IMR-90 (cell line): ENCODE measurements around the gene TAPBP. TPM values are rescaled to one million over a fixed set of nuclear protein-coding genes. Genes with fewer than 3 reads are reported as not detected.

ENCODE experiments used
- ATAC-seq: fragments of 200-7000 bp; cut with Tn5 transposase; 2 replicates; pipeline ENCODE4 v1.9.1; 2020; ENCODE audit warnings: low read depth, mild to moderate bottlenecking, moderate library complexity
- BruUV-seq: library from RNA; stranded (reverse); fragments of 400-500 nt; replicated peaks from 2 replicates; lab custom pipeline; 2021; lab: Mats Ljungman, UMichigan
- CTCF ChIA-PET: fragments of 300-600 bp; formaldehyde crosslinking; extraction: SDS; loops from one replicate; lab custom pipeline; 2021; ENCODE audit warnings: antibody characterized with exemption; lab: Yijun Ruan, JAX
- POLR2A ChIA-PET: fragments of 300-600 bp; sonication (Branson Sonifier 250); formaldehyde crosslinking; loops from one replicate; lab custom pipeline; 2022; ENCODE audit warnings: antibody characterized with exemption; ENCODE audit not compliant: unreplicated experiment; lab: Charles Lee
- DNase-seq: peaks from one replicate; pipeline ENCODE4 v3.0.0; 2013
- H2AFZ ChIP-seq: replicated peaks from 2 replicates; pipeline ENCODE3; 2013; ENCODE audit warnings: low read length, mild to moderate bottlenecking; ENCODE audit not compliant: poor library complexity
- H2AK5ac ChIP-seq: 2 replicates; pipeline ENCODE4 v1.6.1; 2013; ENCODE audit warnings: low read depth, low read length, inconsistent platforms
- H2AK9ac ChIP-seq: replicated peaks from 2 replicates; pipeline ENCODE3; 2013; ENCODE audit warnings: mild to moderate bottlenecking, low read depth, low read length, moderate library complexity; ENCODE audit not compliant: poor library complexity
- H2BK120ac ChIP-seq: 2 replicates; pipeline ENCODE4 v1.6.1; 2013; ENCODE audit warnings: low read depth, low read length, inconsistent platforms
- H2BK15ac ChIP-seq: 3 replicates; pipeline ENCODE4 v1.6.1; 2013; ENCODE audit warnings: low read depth, low read length, inconsistent platforms
- H2BK20ac ChIP-seq: 2 replicates; pipeline ENCODE4 v1.6.1; 2013; ENCODE audit warnings: low read depth, mild to moderate bottlenecking, inconsistent platforms, low read length, moderate library complexity
- H2BK5ac ChIP-seq: 2 replicates; pipeline ENCODE4 v1.6.1; 2013; ENCODE audit warnings: mild to moderate bottlenecking, low read depth, low read length, inconsistent platforms; ENCODE audit not compliant: poor library complexity, severe bottlenecking
- H3K14ac ChIP-seq: replicated peaks from 2 replicates; pipeline ENCODE4 v1.6.1; 2013; ENCODE audit warnings: low read depth, low read length, inconsistent platforms
- H3K18ac ChIP-seq: 2 replicates; pipeline ENCODE4 v1.6.1; 2013; ENCODE audit warnings: low read depth, low read length, control low read depth
- H3K23ac ChIP-seq: 2 replicates; pipeline ENCODE4 v1.6.1; 2013; ENCODE audit warnings: low read depth, low read length, inconsistent platforms
- H3K27ac ChIP-seq: 2 replicates; pipeline ENCODE4 v1.5.1; 2013; ENCODE audit warnings: mild to moderate bottlenecking, control low read depth, low read length; ENCODE audit not compliant: insufficient read depth
- H3K27me3 ChIP-seq: 2 replicates; pipeline ENCODE4 v1.6.1; 2013; ENCODE audit warnings: low read length; ENCODE audit not compliant: control insufficient read depth, insufficient read depth
- H3K36me3 ChIP-seq: 2 replicates; pipeline ENCODE4 v1.6.1; 2013; ENCODE audit warnings: low read length, mixed read lengths; ENCODE audit not compliant: control insufficient read depth, insufficient read depth
- H3K4ac ChIP-seq: 2 replicates; pipeline ENCODE4 v1.6.1; 2013; ENCODE audit warnings: low read depth, low read length, inconsistent platforms
- H3K4me1 ChIP-seq: 2 replicates; pipeline ENCODE4 v1.6.1; 2013; ENCODE audit warnings: low read length, mixed read lengths; ENCODE audit not compliant: control insufficient read depth, insufficient read depth
- H3K4me2 ChIP-seq: 2 replicates; pipeline ENCODE4 v1.6.1; 2013; ENCODE audit warnings: low read depth, mild to moderate bottlenecking, control low read depth, low read length, moderate library complexity
- H3K4me3 ChIP-seq: 2 replicates; pipeline ENCODE4 v1.5.1; 2013; ENCODE audit warnings: low read depth, mild to moderate bottlenecking, control low read depth, low read length, moderate library complexity; ENCODE audit not compliant: insufficient read depth
- H3K56ac ChIP-seq: 2 replicates; pipeline ENCODE4 v1.6.1; 2013; ENCODE audit warnings: low read length, inconsistent platforms; ENCODE audit not compliant: insufficient read depth; ENCODE audit errors: extremely low read depth
- H3K79me1 ChIP-seq, 2 experiments: 2 replicates each; pipeline ENCODE4 v1.6.1; 2013; ENCODE audit warnings: low read length in 2 of 2, inconsistent platforms in 1 of 2, low read depth in 1 of 2
- H3K9ac ChIP-seq: 2 replicates; pipeline ENCODE4 v1.6.1; 2013; ENCODE audit warnings: low read depth, low read length, control low read depth
- H3K9me1 ChIP-seq: 2 replicates; pipeline ENCODE4 v1.6.1; 2013; ENCODE audit warnings: low read length, inconsistent platforms; ENCODE audit not compliant: insufficient read depth
- H3K9me3 ChIP-seq: 2 replicates; pipeline ENCODE4 v1.6.1; 2013; ENCODE audit warnings: low read length; ENCODE audit not compliant: control insufficient read depth, insufficient read depth
- H4K20me1 ChIP-seq: 2 replicates; pipeline ENCODE4 v1.6.1; 2013; ENCODE audit warnings: low read length, inconsistent platforms; ENCODE audit not compliant: insufficient read depth
- H4K5ac ChIP-seq: 2 replicates; pipeline ENCODE4 v1.6.1; 2013; ENCODE audit warnings: mild to moderate bottlenecking, low read depth, low read length, control low read depth
- H4K8ac ChIP-seq, 2 experiments: 2 replicates each; pipeline ENCODE4 v1.6.1; 2013; ENCODE audit warnings: low read depth in 2 of 2, low read length in 2 of 2, control low read depth in 1 of 2, inconsistent platforms in 1 of 2
- H4K91ac ChIP-seq: 2 replicates; pipeline ENCODE4 v1.6.1; 2013; ENCODE audit warnings: low read depth, low read length, inconsistent platforms; ENCODE audit not compliant: insufficient read depth
- BHLHE40 ChIP-seq: fragments of 150-350 bp; IDR thresholded peaks from 2 replicates; pipeline ENCODE4 v1.6.1; 2016; ENCODE audit warnings: mild to moderate bottlenecking, low read depth, low read length
- CEBPB ChIP-seq: IDR thresholded peaks from 2 replicates; pipeline ENCODE4 v1.6.1; 2012; ENCODE audit warnings: low read depth, low read length, improper control_type of control experiment
- CHD1 ChIP-seq: IDR thresholded peaks from 2 replicates; pipeline ENCODE4 v1.6.1; 2012; ENCODE audit warnings: low read depth, low read length, improper control_type of control experiment
- FOS ChIP-seq: fragments of 150-350 bp; IDR thresholded peaks from 2 replicates; pipeline ENCODE4 v1.6.1; 2016; ENCODE audit warnings: low read depth, low read length
- MAFK ChIP-seq: IDR thresholded peaks from 2 replicates; pipeline ENCODE4 v1.6.1; 2012; ENCODE audit warnings: low read depth, low read length, improper control_type of control experiment
- MAZ ChIP-seq: IDR thresholded peaks from 2 replicates; pipeline ENCODE4 v1.6.1; 2012; ENCODE audit warnings: low read depth, mild to moderate bottlenecking, low read length, improper control_type of control experiment, moderate library complexity, borderline replicate concordance
- MXI1 ChIP-seq: IDR thresholded peaks from 2 replicates; pipeline ENCODE4 v1.6.1; 2012; ENCODE audit warnings: low read depth, mild to moderate bottlenecking, low read length, moderate library complexity, borderline replicate concordance
- NFE2L2 ChIP-seq: fragments of 150-350 bp; IDR thresholded peaks from 2 replicates; pipeline ENCODE4 v1.6.1; 2016; ENCODE audit warnings: low read depth, mild to moderate bottlenecking, low read length
- POLR2A ChIP-seq: IDR thresholded peaks from 2 replicates; pipeline ENCODE4 v1.6.1; 2012; ENCODE audit warnings: mild to moderate bottlenecking, low read depth, low read length
- RAD21 ChIP-seq: IDR thresholded peaks from 2 replicates; pipeline ENCODE4 v1.6.1; 2012; ENCODE audit warnings: low read length, improper control_type of control experiment
- RCOR1 ChIP-seq: IDR thresholded peaks from 2 replicates; pipeline ENCODE4 v1.6.1; 2012; ENCODE audit warnings: mild to moderate bottlenecking, low read length, improper control_type of control experiment; ENCODE audit not compliant: insufficient replicate concordance
- RFX5 ChIP-seq: IDR thresholded peaks from 2 replicates; pipeline ENCODE4 v1.8.0; 2012; ENCODE audit warnings: low read depth, mild to moderate bottlenecking, low read length, moderate library complexity
- SMC3 ChIP-seq: fragments of 150-350 bp; IDR thresholded peaks from 2 replicates; pipeline ENCODE4 v1.6.1; 2016; ENCODE audit warnings: low read depth, mild to moderate bottlenecking, antibody characterized with exemption, low read length, moderate library complexity
- WGBS, 2 experiments: methylation state at CpG; one replicate each; pipeline versions ENCODE4 v1.1.5 to v1.1.7; 2013; ENCODE audit warnings: missing lambda C conversion rate in 2 of 2; ENCODE audit not compliant: insufficient read length in 1 of 2; ENCODE audit errors: extremely low coverage in 2 of 2; 5-methylcytosine and 5-hydroxymethylcytosine counted together
- dilution Hi-C: fragments of 300-500 bp; cut with HindIII; formaldehyde crosslinking; loops from one replicate; pipeline ENCODE4 v1.14.3; 2018; ENCODE audit warnings: low sequenced_read_pairs; ENCODE audit not compliant: unreplicated experiment
- in situ Hi-C: fragments of 300-500 bp; cut with MboI; formaldehyde crosslinking; loops from 3 replicates; pipeline ENCODE4 v1.14.3; 2019; ENCODE audit warnings: low sequenced_read_pairs, inconsistent platforms, mixed read lengths
- intact Hi-C: fragments of 100-400 bp; cut with micrococcal nuclease; formaldehyde crosslinking; loops from 2 replicates; pipeline ENCODE4 v1.10.0; 2022
- polyA plus RNA-seq, 3 experiments: library from polyadenylated mRNA; depleted of rRNA; stranded (reverse); fragments of >200 nt; gene quantifications; 2 replicates each; pipeline ENCODE4 v1.2.3, GENCODE V29; 2012; ENCODE audit warnings: low replicate concordance in 1 of 3
- total RNA-seq: library from RNA; depleted of rRNA; stranded (reverse); fragments of >200 nt; gene quantifications from 2 replicates; pipeline ENCODE4 v1.2.3, GENCODE V29; 2012
- TF ChIP-seq, protein P1 (sequence below): fragments of 150-350 bp; IDR thresholded peaks from 2 replicates; pipeline ENCODE4 v1.6.1; 2017; ENCODE audit warnings: mild to moderate bottlenecking, antibody characterized with exemption, low read length, low read depth
- TF ChIP-seq, protein P2 (sequence below): fragments of 150-350 bp; IDR thresholded peaks from 2 replicates; pipeline ENCODE4 v1.6.1; 2016; ENCODE audit warnings: low read depth, mild to moderate bottlenecking, low read length, moderate library complexity, borderline replicate concordance
- TF ChIP-seq, protein P3 (sequence below): conservative IDR thresholded peaks from 2 replicates; pipeline ENCODE4 v1.5.1; 2012; ENCODE audit warnings: mild to moderate bottlenecking, low read depth, low read length, improper control_type of control experiment

Gene TAPBP
- total and polyA plus RNA-seq, 2 of the 4 experiments (the other 2 are of a cell fraction), result 13.1 to 63.3 TPM

DNA sequence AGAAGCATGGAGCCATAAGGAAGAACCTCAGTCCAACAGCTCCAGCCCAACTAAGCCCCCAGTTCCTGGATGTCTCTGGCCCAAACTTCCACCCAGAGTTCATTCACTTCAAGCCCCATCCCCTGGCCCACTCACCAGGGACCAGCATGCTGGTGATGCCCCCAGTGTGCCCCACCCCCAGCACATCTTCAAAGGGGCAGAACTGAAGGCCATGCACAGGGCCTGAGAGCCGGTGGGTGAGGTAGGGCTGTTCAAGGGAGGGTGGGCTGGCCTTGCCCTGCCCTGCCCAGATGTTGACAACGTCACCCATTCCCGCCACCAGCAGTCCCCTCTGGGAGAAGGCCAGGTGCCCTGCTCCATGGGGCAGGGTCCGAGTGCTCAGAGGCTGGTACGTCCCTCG, 33.3 kb downstream of the TAPBP start:
- Histone ChIP-seq H3K4me1 (peaks cover 6% of the 10 kb centered on the region), H2AK5ac (no peak overlapping the region), H3K4ac (no peak overlapping the region), H3K4me3 (no peak overlapping the region), H3K14ac (no peak overlapping the region), H2AFZ (no peak overlapping the region), H4K20me1 (peaks cover 44% of the 10 kb centered on the region), H3K27ac (no peak overlapping the region), H3K4me2 (no peak overlapping the region), H3K9ac (no peak overlapping the region), H3K56ac (no peak overlapping the region), H3K18ac (no peak overlapping the region), H4K8ac (no peak overlapping the region), H3K9me3 (no peaks in the 10 kb centered on the region), H3K79me1 (peaks cover 13 to 32% of the 10 kb centered on the region in 2 experiments; a peak in 3 of 4 replicates), H2AK9ac (no peak overlapping the region), H3K23ac (no peak overlapping the region), H4K5ac (no peak overlapping the region), H2BK20ac (no peak overlapping the region), H3K36me3 (peaks cover 58% of the 10 kb centered on the region), H2BK15ac (no peak overlapping the region), H3K9me1 (no peaks in the 10 kb centered on the region), H2BK5ac (no peak overlapping the region), H4K91ac (no peak overlapping the region), H2BK120ac (no peak overlapping the region), H3K27me3 (no peaks in the 10 kb centered on the region)
- ChIA-PET POLR2A (interaction anchor here (0.6 kb wide), 1 partner anchor 9 kb away, joined by 3 read pairs; the partner anchor contains the start of genes RPS18 and VPS52), CTCF (interaction anchor here (0.6 kb wide), 1 partner anchor 75 kb away, joined by 5 read pairs; no protein-coding TSS in a partner anchor)
- ATAC-seq (no peak), DNase-seq (no peak)
- no TSS peak for BruUV-seq
- 96% methylated on average over 4 of the region's 6 CpGs; no CpG with 5 or more reads in 1 of the 2 experiments for WGBS, 2 experiments
- TF ChIP-seq RCOR1 (no peak), CEBPB (no peak), RAD21 (no peak), RFX5 (no peak), POLR2A (no peak), MAFK (no peak), BHLHE40 (no peak), MAZ (no peak), MXI1 (no peak), NFE2L2 (no peak), CHD1 (no peak), FOS (no peak), SMC3 (no peak)
- TF ChIP-seq, protein P1, sequence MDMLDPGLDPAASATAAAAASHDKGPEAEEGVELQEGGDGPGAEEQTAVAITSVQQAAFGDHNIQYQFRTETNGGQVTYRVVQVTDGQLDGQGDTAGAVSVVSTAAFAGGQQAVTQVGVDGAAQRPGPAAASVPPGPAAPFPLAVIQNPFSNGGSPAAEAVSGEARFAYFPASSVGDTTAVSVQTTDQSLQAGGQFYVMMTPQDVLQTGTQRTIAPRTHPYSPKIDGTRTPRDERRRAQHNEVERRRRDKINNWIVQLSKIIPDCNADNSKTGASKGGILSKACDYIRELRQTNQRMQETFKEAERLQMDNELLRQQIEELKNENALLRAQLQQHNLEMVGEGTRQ, result no peak
- TF ChIP-seq, protein P2, sequence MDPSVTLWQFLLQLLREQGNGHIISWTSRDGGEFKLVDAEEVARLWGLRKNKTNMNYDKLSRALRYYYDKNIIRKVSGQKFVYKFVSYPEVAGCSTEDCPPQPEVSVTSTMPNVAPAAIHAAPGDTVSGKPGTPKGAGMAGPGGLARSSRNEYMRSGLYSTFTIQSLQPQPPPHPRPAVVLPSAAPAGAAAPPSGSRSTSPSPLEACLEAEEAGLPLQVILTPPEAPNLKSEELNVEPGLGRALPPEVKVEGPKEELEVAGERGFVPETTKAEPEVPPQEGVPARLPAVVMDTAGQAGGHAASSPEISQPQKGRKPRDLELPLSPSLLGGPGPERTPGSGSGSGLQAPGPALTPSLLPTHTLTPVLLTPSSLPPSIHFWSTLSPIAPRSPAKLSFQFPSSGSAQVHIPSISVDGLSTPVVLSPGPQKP, result no peak
- TF ChIP-seq, protein P3, sequence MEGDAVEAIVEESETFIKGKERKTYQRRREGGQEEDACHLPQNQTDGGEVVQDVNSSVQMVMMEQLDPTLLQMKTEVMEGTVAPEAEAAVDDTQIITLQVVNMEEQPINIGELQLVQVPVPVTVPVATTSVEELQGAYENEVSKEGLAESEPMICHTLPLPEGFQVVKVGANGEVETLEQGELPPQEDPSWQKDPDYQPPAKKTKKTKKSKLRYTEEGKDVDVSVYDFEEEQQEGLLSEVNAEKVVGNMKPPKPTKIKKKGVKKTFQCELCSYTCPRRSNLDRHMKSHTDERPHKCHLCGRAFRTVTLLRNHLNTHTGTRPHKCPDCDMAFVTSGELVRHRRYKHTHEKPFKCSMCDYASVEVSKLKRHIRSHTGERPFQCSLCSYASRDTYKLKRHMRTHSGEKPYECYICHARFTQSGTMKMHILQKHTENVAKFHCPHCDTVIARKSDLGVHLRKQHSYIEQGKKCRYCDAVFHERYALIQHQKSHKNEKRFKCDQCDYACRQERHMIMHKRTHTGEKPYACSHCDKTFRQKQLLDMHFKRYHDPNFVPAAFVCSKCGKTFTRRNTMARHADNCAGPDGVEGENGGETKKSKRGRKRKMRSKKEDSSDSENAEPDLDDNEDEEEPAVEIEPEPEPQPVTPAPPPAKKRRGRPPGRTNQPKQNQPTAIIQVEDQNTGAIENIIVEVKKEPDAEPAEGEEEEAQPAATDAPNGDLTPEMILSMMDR, result no peak
- dilution Hi-C loops, result no loop called here
- in situ Hi-C loops, result no loop called here
- intact Hi-C loops, result no loop called here
